Peyer's patch (tissue), 4 donors: ENCODE data around the gene CMTM6. TPM values are rescaled to one million over a fixed set of nuclear protein-coding genes. Genes with fewer than 3 reads are reported as not detected.
"Not testable (repeated sequence)": the region's sequence is repeated elsewhere in the genome, so short reads cannot be mapped to it uniquely, and the experiment has no call there.

ENCODE experiments used
- DNase-seq, 3 donors: peaks; one replicate each; pipeline ENCODE4 v3.0.0-alpha.2; 2017 to 2019
- H3K27ac ChIP-seq, 4 donors: fragments of 200-600 bp; sonication (generic); one replicate each; pipeline ENCODE4 v1.5.1; 2016 to 2019
- H3K27me3 ChIP-seq, 2 donors: fragments of 200-600 bp; sonication (generic); one replicate each; pipeline ENCODE4 v1.5.1; 2019
- H3K36me3 ChIP-seq, 3 donors: fragments of 200-600 bp; sonication (generic); one replicate each; pipeline ENCODE4 v1.5.1; 2016 to 2019
- H3K4me1 ChIP-seq, 4 donors: fragments of 200-600 bp; sonication (generic); one replicate each; pipeline ENCODE4 v1.5.1; 2016 to 2019
- H3K4me3 ChIP-seq, 4 donors: fragments of 200-600 bp; sonication (generic); 1 replicate in 3 of 4; 2 replicates in 1 of 4; pipeline ENCODE4 v1.5.1; 2016 to 2019; ENCODE audit warnings: mild to moderate bottlenecking in 1 of 4
- H3K9me3 ChIP-seq, 4 donors: fragments of 200-600 bp; sonication (generic); one replicate each; pipeline ENCODE4 v1.5.1; 2016 to 2019; ENCODE audit warnings: mild to moderate bottlenecking in 1 of 4
- CTCF ChIP-seq, 6 experiments: fragments of 450-650 bp in 4 of 6; fragments of 200-600 bp in 2 of 6; sonication (generic) in 1 of 6; IDR thresholded peaks; one replicate each; pipeline ENCODE4 v1.5.1; 2017 to 2019; ENCODE audit warnings: antibody characterized with exemption in 6 of 6, mild to moderate bottlenecking in 3 of 6, moderate library complexity in 1 of 6
- POLR2A ChIP-seq, 2 donors: fragments of 450-650 bp; IDR thresholded peaks; one replicate each; pipeline ENCODE4 v1.5.1; 2017; ENCODE audit warnings: antibody characterized with exemption in 2 of 2, mild to moderate bottlenecking in 2 of 2, moderate library complexity in 2 of 2
- total RNA-seq, 4 donors: library from RNA; depleted of rRNA; stranded (reverse); fragments of >200 nt; gene quantifications; one replicate each; pipeline ENCODE4 v1.1.0, GENCODE V29; 2016

Gene CMTM6
- total RNA-seq, 4 donors from 2014 or later = 14.9 to 32.8 (median 26.8) TPM

- Histone ChIP-seq H3K9me3 (no peaks in the 10 kb centered on the region), H3K27me3 (no peaks in the 10 kb centered on the region), H3K36me3 (peaks cover 0 to 9% (median 0%) of the 10 kb centered on the region in 3 donors), H3K4me3 (no peak overlapping the region), H3K27ac (peak overlapping the region in 1 of 4 donors; percentile 25), H3K4me1 (peaks cover 0 to 10% (median 7%) of the 10 kb centered on the region in 4 donors)
- DNase-seq = no peak
- TF ChIP-seq CTCF (IDR thresholded peaks at IDR 0.05) (no peak), POLR2A (IDR thresholded peaks at IDR 0.05) (no peak)
Observed at GRCh38 chr3:32470362-32470761, 32.3 kb downstream of the CMTM6 start.

GRCh38 chr3:32469151-32469874 lies 33.3 kb downstream of the CMTM6 start:
- Histone ChIP-seq H3K27ac (peak overlapping the region in 1 of 4 donors; percentile 11), H3K4me1 (peaks cover 0 to 10% (median 7%) of the 10 kb centered on the region in 4 donors), H3K9me3 (no peaks in the 10 kb centered on the region), H3K27me3 (no peaks in the 10 kb centered on the region), H3K4me3 (no peak overlapping the region), H3K36me3 (peaks cover 0 to 9% (median 0%) of the 10 kb centered on the region in 3 donors)
- TF ChIP-seq CTCF (IDR thresholded peaks at IDR 0.05) (no peak), POLR2A (IDR thresholded peaks at IDR 0.05) (no peak)
- no peak for DNase-seq

GRCh38 chr3:32467333-32468070 lies 35.1 kb downstream of the CMTM6 start:
- peaks cover 0 to 9% (median 0%) of the 10 kb centered on the region in 3 donors for H3K36me3 ChIP-seq

GRCh38 chr3:32466808-32467207 lies 35.8 kb downstream of the CMTM6 start:
- not testable (repeated sequence) for H3K27me3 ChIP-seq, H3K27ac ChIP-seq, H3K4me1 ChIP-seq, H3K36me3 ChIP-seq, H3K4me3 ChIP-seq, H3K9me3 ChIP-seq, DNase-seq

More at GRCh38 chr3:32467333-32468070, 35.1 kb downstream of the CMTM6 start:
- TF ChIP-seq CTCF (IDR thresholded peaks at IDR 0.05) (peak; percentile 90 to 99 (median 95)), POLR2A (IDR thresholded peaks at IDR 0.05) (no peak)
- H3K4me1 ChIP-seq = peaks cover 0 to 10% (median 7%) of the 10 kb centered on the region in 4 donors
- DNase-seq = peak; percentile 75 to 88 (median 80)
- no peaks in the 10 kb centered on the region for H3K27me3 ChIP-seq
- peak overlapping the region; percentile 31 to 43 (median 38) for H3K4me3 ChIP-seq
- peak overlapping the region in 2 of 4 donors; percentile 35 to 83 for H3K27ac ChIP-seq
- H3K9me3 ChIP-seq = no peaks in the 10 kb centered on the region

GRCh38 chr3:32464726-32465125 lies 37.9 kb downstream of the CMTM6 start:
- H3K27ac ChIP-seq, H3K27me3 ChIP-seq: not testable (repeated sequence)
- H3K4me1 ChIP-seq = peaks cover 0 to 12% (median 9%) of the 10 kb centered on the region in 4 donors

GRCh38 chr3:32463415-32463814 lies 39.2 kb downstream of the CMTM6 start:
- not testable (repeated sequence) for H3K27ac ChIP-seq, H3K4me3 ChIP-seq, H3K9me3 ChIP-seq, H3K27me3 ChIP-seq, H3K36me3 ChIP-seq, DNase-seq
- peaks cover 0 to 26% (median 11%) of the 10 kb centered on the region in 4 donors for H3K4me1 ChIP-seq

More at GRCh38 chr3:32464726-32465125, 37.9 kb downstream of the CMTM6 start:
- not testable (repeated sequence) for H3K36me3 ChIP-seq, DNase-seq, H3K9me3 ChIP-seq, H3K4me3 ChIP-seq

- H3K4me3 ChIP-seq, DNase-seq, H3K27me3 ChIP-seq, H3K36me3 ChIP-seq, H3K9me3 ChIP-seq: not testable (repeated sequence)
- H3K4me1 ChIP-seq = peaks cover 0 to 24% (median 9%) of the 10 kb centered on the region in 4 donors
- peak overlapping the region; percentile 50 to 83 (median 61) for H3K27ac ChIP-seq
Observed at GRCh38 chr3:32462191-32462986, 40.3 kb downstream of the CMTM6 start.

- H3K9me3 ChIP-seq, DNase-seq, H3K27me3 ChIP-seq, H3K4me3 ChIP-seq, H3K36me3 ChIP-seq: not testable (repeated sequence)
- Histone ChIP-seq H3K4me1 (peaks cover 0 to 30% (median 14%) of the 10 kb centered on the region in 4 donors), H3K27ac (peak overlapping the region; percentile 65 to 83 (median 70))
Observed at GRCh38 chr3:32460817-32461496, 41.7 kb downstream of the CMTM6 start.
